ENCODE data around the gene MARK3. TPM values are rescaled to one million over a fixed set of nuclear protein-coding genes. Genes with fewer than 3 reads are reported as not detected.

The MARK3 gene
- total and polyA plus RNA-seq, 10 of the 15 experiments (the other 5 are each of a cell fraction or from before 2014, with no cell fraction given) = 10.7 to 75.1 (median 41.4) TPM

DNA sequence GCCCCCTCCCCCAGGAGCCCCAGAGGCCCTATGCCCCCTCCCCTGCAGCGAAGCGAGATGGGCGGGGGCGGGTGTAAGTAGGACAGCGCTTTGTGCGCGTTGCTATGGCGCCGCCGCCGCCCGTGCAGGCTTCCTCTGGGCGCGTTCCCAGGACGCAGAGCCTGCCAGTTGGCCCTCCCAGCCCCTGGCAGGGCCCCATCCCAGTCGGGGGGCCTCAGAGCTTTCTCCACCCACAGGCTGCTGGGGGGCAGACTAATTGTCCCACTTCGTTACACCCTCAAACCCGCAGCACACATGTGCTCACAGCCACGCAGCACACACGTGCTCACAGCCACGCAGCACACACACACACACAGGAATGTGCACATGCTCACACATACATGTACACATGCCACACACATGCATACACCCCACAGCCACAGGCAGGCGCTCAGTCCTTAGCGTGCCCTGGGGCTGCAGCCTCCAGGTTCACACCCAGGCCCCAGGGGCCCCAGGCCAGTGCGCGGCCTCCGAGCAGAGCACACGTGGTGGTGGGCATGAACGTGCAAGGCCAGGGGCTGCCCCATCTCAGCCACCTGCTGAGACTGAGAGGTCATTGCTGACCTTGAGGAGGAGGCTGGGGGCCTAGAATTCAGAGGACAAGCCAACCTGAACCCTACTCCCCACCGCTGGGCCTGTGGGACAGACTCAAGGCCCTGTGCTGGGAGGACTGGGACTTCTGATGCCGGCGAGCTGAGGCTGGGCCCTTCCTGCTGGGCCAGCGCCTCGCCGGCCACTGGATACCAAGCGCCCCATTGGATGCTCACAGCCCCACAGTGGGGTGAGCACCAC, 159.4 kb downstream of the MARK3 start:
- ChIA-PET SMC1A (ENCODE audit: uncharacterized antibody, unreplicated experiment) (interaction anchor here (1.9 kb wide), 1 partner anchor 24 kb away, joined by 5 read pairs; no protein-coding TSS in a partner anchor), RAD21 (ENCODE audit: unreplicated experiment) (interaction anchor here (1.0 to 1.6 kb wide), 2 partner anchors 26 to 43 kb away, joined by 4 to 10 read pairs; no protein-coding TSS in a partner anchor), CTCF (interaction anchor here (0.5 to 5.7 kb wide), 4 partner anchors 23 to 206 kb away, joined by 3 to 53 read pairs (median 3); no protein-coding TSS in a partner anchor), POLR2A (interaction anchor here (1.3 kb wide), 1 partner anchor 24 kb away, joined by 4 read pairs; no protein-coding TSS in a partner anchor)
- ATAC-seq (no peak), DNase-seq (ENCODE audit: low read depth, low spot score) (no peak), FAIRE-seq (no peak)
- WGBS (ENCODE audit: insufficient coverage, insufficient replicate concordance, low lambda C conversion rate, missing lambda C conversion rate) = 59% methylated on average over 16 of the region's 35 CpGs
- TF ChIP-seq DPF2 (IDR thresholded peaks at IDR 0.05) (no peak), NBN (IDR thresholded peaks at IDR 0.05) (no peak), ATF7 (IDR thresholded peaks at IDR 0.05; ENCODE audit: low read depth) (no peak), NRF1 (conservative IDR thresholded peaks at IDR 0.05; ENCODE audit: low read depth, low read length) (no peak)
- TF ChIP-seq, protein P1, sequence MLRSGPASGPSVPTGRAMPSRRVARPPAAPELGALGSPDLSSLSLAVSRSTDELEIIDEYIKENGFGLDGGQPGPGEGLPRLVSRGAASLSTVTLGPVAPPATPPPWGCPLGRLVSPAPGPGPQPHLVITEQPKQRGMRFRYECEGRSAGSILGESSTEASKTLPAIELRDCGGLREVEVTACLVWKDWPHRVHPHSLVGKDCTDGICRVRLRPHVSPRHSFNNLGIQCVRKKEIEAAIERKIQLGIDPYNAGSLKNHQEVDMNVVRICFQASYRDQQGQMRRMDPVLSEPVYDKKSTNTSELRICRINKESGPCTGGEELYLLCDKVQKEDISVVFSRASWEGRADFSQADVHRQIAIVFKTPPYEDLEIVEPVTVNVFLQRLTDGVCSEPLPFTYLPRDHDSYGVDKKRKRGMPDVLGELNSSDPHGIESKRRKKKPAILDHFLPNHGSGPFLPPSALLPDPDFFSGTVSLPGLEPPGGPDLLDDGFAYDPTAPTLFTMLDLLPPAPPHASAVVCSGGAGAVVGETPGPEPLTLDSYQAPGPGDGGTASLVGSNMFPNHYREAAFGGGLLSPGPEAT (IDR thresholded peaks at IDR 0.05; ENCODE audit: low read depth) = no peak
- Histone ChIP-seq H3K27me3 (replicated peaks in 1 of 2; ENCODE audit: control insufficient read depth in 2 of 2, insufficient read depth in 2 of 2, low read length in 1 of 2) (no peaks in the 10 kb centered on the region), H4K20me1 (ENCODE audit: control insufficient read depth, insufficient read depth) (no peaks in the 10 kb centered on the region), H3K9ac (ENCODE audit: control insufficient read depth, insufficient read depth, low read length) (no peak overlapping the region), H3K4me3 (no peak overlapping the region), H2AFZ (ENCODE audit: control insufficient read depth, low read depth, low read length) (no peak overlapping the region), H3K27ac (ENCODE audit: control insufficient read depth, insufficient read depth) (no peak overlapping the region), H3K4me1 (ENCODE audit: control insufficient read depth, insufficient read depth, low read length) (no peaks in the 10 kb centered on the region), H3K36me3 (ENCODE audit: control insufficient read depth in 2 of 2, insufficient read depth in 2 of 2, low read length in 1 of 2) (no peaks in the 10 kb centered on the region), H3K79me2 (ENCODE audit: control insufficient read depth, insufficient read depth, low read length) (no peaks in the 10 kb centered on the region), H3K9me3 (replicated peaks; ENCODE audit: control insufficient read depth, insufficient read depth, low read length) (no peaks in the 10 kb centered on the region), H3K4me2 (ENCODE audit: control insufficient read depth, insufficient read depth) (no peak overlapping the region)
- in situ Hi-C loops (cut with MboI) (no loop called here), intact Hi-C loops (cut with micrococcal nuclease; ENCODE audit: unreplicated experiment) (no loop called here)
- no TSS peak for BruUV-seq (replicated peaks)

All from GM12878 (cell line).